KMS-11 (cell line): ENCODE data around the gene TLX2.
"Not testable (repeated sequence)": the region's sequence is repeated elsewhere in the genome, so short reads cannot be mapped to it uniquely, and the experiment has no call there.

ENCODE experiments used
- H2AFZ ChIP-seq: fragments of 200-600 bp; sonication (generic); 2 replicates; pipeline ENCODE4 v1.6.1; 2016; ENCODE audit warnings: antibody characterized with exemption, mixed run types, low read depth
- H3K27ac ChIP-seq: fragments of 200-600 bp; sonication (generic); 2 replicates; pipeline ENCODE4 v1.6.1; 2016; ENCODE audit warnings: mild to moderate bottlenecking, mixed run types
- H3K27me3 ChIP-seq: fragments of 200-600 bp; sonication (generic); 2 replicates; pipeline ENCODE4 v1.6.1; 2017; ENCODE audit warnings: mild to moderate bottlenecking, low read depth, mixed run types, moderate library complexity; ENCODE audit not compliant: insufficient read depth
- H3K36me3 ChIP-seq: fragments of 200-600 bp; sonication (generic); 2 replicates; pipeline ENCODE4 v1.6.1; 2017; ENCODE audit warnings: mild to moderate bottlenecking, mixed run types; ENCODE audit not compliant: insufficient read depth
- H3K4me1 ChIP-seq: fragments of 200-600 bp; sonication (generic); 2 replicates; pipeline ENCODE4 v1.6.1; 2016; ENCODE audit warnings: mild to moderate bottlenecking, low read depth, mixed run types; ENCODE audit not compliant: poor library complexity, severe bottlenecking
- H3K4me2 ChIP-seq: fragments of 200-600 bp; sonication (generic); 2 replicates; pipeline ENCODE4 v1.7.0; 2016; ENCODE audit warnings: mild to moderate bottlenecking, mixed run types
- H3K4me3 ChIP-seq: fragments of 200-600 bp; sonication (generic); IDR thresholded peaks from 2 replicates; pipeline ENCODE4 v1.6.1; 2017; ENCODE audit warnings: low read depth, low read length, mixed read lengths; ENCODE audit not compliant: insufficient read depth
- H3K79me2 ChIP-seq: fragments of 200-600 bp; sonication (generic); 2 replicates; pipeline ENCODE4 v1.6.1; 2016; ENCODE audit warnings: low read depth, mixed run types; ENCODE audit not compliant: insufficient read depth
- H3K9ac ChIP-seq: fragments of 200-600 bp; sonication (generic); 2 replicates; pipeline ENCODE4 v1.6.1; 2016; ENCODE audit warnings: mild to moderate bottlenecking, mixed run types
- H4K20me1 ChIP-seq: fragments of 200-600 bp; sonication (generic); 2 replicates; pipeline ENCODE4 v1.6.1; 2016; ENCODE audit warnings: mild to moderate bottlenecking, mixed run types; ENCODE audit not compliant: insufficient read depth
- TF ChIP-seq, protein P1 (sequence below): fragments of 200-600 bp; sonication (generic); conservative IDR thresholded peaks from 2 replicates; pipeline ENCODE4 v1.6.1; 2017; ENCODE audit warnings: low read depth, mild to moderate bottlenecking, antibody characterized with exemption, low read length, moderate library complexity, mixed read lengths

TLX2 gene

DNA sequence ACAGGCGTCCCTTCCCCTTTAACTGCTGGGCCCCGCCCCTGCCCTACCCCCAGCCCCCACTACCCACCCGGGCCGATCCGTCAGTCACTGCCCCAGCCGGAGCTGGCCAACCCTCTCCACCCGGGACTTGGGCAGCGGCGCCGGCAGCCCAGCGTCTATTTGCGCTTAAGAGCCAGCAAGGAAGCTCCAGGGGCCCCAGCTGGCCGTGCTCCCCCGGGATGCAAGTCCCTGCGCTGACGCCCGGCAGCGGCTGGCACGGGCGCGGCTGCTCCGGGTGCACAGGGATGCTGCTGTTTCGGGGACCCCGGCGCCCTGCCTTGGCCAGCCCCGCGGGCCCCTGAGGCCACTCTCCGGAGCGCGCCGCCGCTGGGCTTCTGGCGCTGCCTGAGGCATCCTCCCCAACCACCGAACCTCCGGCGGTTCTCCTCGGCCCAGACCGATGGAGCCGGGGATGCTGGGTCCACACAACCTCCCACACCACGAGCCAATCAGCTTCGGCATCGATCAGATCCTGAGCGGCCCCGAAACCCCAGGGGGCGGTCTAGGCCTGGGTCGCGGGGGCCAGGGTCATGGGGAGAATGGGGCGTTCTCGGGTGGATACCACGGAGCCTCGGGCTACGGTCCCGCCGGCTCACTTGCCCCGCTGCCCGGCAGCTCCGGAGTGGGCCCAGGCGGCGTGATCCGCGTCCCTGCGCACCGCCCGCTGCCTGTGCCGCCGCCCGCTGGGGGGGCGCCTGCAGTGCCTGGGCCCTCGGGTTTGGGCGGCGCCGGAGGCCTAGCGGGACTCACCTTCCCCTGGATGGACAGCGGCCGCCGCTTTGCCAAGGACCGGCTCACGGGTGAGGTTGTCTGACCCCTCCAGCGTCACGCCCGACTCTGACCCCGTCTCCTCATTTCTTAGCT is at the start of gene TLX2:
Gene TLX2 (plus strand): TSS at position 83 of the 903 bp plus-strand sequence. CDS start 357 bp downstream, at position 440.
- Histone ChIP-seq H3K36me3 (no peaks in the 10 kb centered on the region), H3K4me3 (no peak within 1 kb of the TSS), H3K79me2 (no peaks in the 10 kb centered on the region), H4K20me1 (no peaks in the 10 kb centered on the region), H3K4me1 (peaks cover 4% of the 10 kb centered on the region), H3K9ac (no peak within 1 kb of the TSS), H3K27ac (no peak within 1 kb of the TSS), H2AFZ (peak within 1 kb of the TSS; percentile 41; the same call in 1 of the 2 replicates), H3K4me2 (peak within 1 kb of the TSS; percentile 46; the same call in 1 of the 2 replicates), H3K27me3 (peaks cover 56% of the 10 kb centered on the region)
- TF ChIP-seq, protein P1, sequence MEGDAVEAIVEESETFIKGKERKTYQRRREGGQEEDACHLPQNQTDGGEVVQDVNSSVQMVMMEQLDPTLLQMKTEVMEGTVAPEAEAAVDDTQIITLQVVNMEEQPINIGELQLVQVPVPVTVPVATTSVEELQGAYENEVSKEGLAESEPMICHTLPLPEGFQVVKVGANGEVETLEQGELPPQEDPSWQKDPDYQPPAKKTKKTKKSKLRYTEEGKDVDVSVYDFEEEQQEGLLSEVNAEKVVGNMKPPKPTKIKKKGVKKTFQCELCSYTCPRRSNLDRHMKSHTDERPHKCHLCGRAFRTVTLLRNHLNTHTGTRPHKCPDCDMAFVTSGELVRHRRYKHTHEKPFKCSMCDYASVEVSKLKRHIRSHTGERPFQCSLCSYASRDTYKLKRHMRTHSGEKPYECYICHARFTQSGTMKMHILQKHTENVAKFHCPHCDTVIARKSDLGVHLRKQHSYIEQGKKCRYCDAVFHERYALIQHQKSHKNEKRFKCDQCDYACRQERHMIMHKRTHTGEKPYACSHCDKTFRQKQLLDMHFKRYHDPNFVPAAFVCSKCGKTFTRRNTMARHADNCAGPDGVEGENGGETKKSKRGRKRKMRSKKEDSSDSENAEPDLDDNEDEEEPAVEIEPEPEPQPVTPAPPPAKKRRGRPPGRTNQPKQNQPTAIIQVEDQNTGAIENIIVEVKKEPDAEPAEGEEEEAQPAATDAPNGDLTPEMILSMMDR = no peak

DNA sequence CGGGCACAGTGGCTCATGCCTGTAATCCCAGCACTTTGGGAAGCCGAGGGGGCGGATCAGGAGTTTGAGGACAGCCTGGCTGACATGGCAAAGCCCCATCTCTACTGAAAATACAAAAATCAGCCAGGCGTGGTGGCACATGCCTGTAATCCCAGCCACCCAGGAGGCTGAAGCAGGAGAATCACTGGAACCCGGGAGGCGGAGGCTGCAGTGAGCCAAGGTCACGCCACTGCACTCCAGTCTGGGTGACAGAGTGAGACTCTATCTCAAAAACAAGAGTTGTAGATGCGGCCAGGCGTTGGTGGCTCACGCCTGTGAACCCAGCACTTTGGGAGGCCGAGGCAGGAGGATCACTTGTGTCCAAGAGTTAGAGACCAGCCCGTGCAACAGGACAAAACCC is 43.5 kb upstream of the TLX2 start:
- H3K79me2 ChIP-seq, H3K36me3 ChIP-seq, H3K9ac ChIP-seq, H3K27ac ChIP-seq, H2AFZ ChIP-seq, H3K27me3 ChIP-seq, H3K4me3 ChIP-seq, H4K20me1 ChIP-seq: not testable (repeated sequence)
- Histone ChIP-seq H3K4me1 (peaks cover 31% of the 10 kb centered on the region), H3K4me2 (peak overlapping the region; percentile 72; the same call in 1 of the 2 replicates)

DNA sequence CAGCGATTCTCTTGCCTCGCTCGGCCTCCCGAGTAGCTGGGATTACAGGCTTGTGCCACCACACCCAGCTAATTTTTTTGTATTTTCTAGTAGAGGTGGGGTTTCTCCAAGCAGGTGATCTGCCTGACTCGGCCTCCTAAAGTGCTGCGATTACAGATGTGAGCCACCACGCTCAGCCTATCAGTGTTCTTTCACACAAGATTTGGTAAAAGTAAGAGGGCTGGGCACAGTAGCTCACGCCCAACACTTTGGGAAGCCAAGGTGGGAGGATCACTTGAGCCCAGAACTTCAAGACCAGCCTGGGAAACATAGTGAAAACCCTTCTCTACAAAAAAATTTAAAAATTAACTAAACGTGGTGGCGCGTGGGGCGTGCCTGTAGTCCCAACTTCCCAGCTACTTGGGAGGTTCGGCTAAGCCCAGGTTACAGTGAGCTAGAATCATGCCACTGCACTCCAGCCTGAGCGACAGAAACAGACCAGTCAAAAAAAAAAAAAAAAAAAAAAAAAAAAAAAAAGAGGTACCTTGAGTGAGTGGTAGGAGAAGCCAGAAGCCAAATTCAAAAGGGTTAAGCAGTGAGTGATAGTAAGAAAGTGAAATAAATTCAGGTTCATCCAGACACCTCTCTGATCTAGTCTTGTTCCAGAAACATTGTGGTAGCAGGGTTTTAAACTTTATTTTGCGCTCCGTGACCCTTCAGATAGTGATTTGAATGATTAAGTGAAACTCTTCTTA is 42.8 kb upstream of the TLX2 start:
- peak overlapping the region; percentile 87 for H3K4me3 ChIP-seq

DNA sequence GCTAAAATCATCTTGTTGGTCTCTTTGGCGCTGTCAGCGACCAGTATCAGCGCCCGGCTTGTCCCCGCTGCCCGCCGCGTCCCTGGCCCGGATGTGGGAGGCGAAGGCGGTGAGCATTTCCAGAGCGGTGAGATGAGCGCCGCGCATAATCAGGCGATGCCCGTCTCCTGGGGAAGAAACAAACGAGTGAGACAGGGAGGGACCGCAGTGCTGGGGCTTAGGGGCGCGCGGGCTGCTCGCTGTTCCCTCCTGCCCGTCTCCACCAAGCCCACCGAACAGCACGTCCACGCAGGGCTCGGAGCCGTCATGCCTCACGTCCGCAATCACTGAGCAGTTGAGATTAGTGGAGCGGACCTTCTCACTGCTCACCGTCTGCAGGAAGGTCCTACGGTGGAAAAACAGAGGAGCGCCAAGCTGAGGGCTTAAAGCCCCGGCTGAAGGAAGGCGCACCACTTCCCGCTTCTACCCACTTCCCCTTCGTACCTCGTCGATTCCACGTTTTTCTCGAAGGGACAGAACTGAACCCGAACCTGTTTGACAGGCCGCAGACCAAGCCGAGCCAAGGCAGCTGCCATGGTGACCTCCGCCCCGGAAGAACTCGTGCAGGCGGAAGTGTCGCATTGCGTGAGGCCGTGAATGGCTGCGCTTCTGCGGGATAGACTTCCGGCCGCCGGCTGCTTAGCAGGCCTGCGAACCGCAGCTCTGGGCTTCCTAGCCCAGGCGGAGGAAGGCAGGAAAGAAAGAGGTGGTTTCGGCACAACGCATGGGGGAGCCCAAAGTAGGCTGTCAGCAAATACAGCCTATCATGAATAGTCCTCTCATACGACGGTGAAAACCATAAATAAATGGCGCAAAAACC is 41.9 kb upstream of the TLX2 start, which contains the start of gene MRPL53:
Gene MRPL53 (minus strand): TSS at position 595 of the 859 bp plus-strand sequence. CDS start 20 bp downstream, at position 575.
- no peaks in the 10 kb centered on the region for H3K36me3 ChIP-seq
- peak within 1 kb of the TSS; percentile 60 for H2AFZ ChIP-seq
- TF ChIP-seq, protein P1 = no peak
- H3K27ac ChIP-seq = peak within 1 kb of the TSS; percentile 78
- H3K27me3 ChIP-seq = no peaks in the 10 kb centered on the region
- peak within 1 kb of the TSS; percentile 61 for H3K9ac ChIP-seq
- peaks cover 26% of the 10 kb centered on the region for H3K4me1 ChIP-seq
- peaks cover 7% of the 10 kb centered on the region; the same call in 1 of the 2 replicates for H3K79me2 ChIP-seq
- peak within 1 kb of the TSS; percentile 87 for H3K4me3 ChIP-seq
- H4K20me1 ChIP-seq = no peaks in the 10 kb centered on the region
- H3K4me2 ChIP-seq = peak within 1 kb of the TSS; percentile 72

More for the DNA sequence above, 42.8 kb upstream of the TLX2 start:
- Histone ChIP-seq H3K27ac (peak overlapping the region; percentile 78), H2AFZ (peak overlapping the region; percentile 60), H3K36me3 (no peaks in the 10 kb centered on the region), H3K4me1 (peaks cover 26% of the 10 kb centered on the region), H3K79me2 (peaks cover 7% of the 10 kb centered on the region; the same call in 1 of the 2 replicates), H4K20me1 (no peaks in the 10 kb centered on the region), H3K9ac (peak overlapping the region; percentile 61), H3K4me2 (peak overlapping the region; percentile 72), H3K27me3 (no peaks in the 10 kb centered on the region)
- TF ChIP-seq, protein P1 = no peak
